ENCODE results near the gene TRIM29.
"Not testable (repeated sequence)": the region's sequence is repeated elsewhere in the genome, so short reads cannot be mapped to it uniquely, and the experiment has no call there.

Gene TRIM29

DNA sequence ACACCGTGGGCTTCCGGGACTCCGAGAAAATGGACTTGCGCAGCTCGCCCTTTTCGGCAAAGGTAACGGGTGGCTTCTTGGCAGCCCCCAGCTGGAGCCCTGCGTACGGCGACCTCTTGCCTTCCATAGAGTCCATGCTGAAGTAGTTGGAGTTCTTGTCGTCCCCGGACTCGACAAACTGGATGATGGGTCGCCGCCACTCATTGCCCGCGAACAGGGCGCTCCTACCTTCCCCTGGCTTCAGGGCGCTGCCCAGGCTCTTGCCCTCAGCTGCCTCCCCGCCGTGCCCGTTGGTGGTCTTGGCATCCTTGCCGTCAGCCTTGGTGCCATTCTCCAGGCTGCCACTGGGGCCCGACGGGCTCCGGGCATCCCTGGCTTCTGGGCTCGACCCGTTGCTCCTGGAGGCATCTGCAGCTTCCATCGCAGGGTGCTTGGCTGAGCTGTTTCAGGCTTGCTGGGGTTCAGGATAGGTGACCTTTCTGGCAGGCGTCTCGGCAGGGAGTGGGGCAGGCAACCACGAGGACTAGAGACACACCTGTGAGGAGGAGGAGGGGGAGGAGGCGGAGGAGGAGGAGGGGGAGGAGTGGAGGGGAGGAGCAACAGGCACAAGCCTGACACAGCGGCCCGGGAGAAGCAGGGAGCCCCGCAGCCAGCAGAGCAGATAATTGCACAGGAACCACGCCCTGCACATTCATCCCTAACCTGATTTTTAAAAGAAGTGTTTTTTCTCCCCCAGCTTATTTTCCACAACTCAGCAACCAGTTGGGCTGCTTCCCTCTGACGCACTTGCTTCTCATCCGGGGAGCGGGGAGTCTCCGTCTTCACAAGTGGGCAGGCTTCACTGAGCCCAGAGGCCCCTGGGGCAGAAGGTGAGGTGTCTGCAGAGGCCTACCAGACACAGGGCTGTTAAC lies at the start of gene TRIM29:
TSS of gene TRIM29 (minus strand) at position 503 of the 911 bp plus-strand sequence. CDS start at position 421, 82 bp downstream.
- no peak for DNase-seq

GRCh38 chr11:120186774-120187591 lies 49.1 kb upstream of the TRIM29 start:
- DNase-seq: peak in 1 of 2 donors; percentile 32

DNA sequence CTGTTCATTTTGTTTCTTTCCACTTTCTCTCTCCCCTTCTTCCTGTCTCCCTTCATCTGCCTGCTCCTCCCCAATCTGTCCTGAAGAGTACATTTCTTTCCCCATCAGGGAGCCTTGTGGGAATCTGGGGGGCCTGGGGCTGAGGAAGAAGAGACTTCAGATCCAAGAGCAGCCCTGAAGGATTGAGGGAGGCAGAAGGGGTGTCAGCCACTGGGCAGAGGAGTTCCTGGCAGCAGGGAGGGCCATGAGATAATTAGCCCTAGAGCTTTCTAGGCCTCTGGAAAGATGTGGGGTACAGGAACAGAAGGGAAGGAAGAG lies 48.5 kb upstream of the TRIM29 start:
- DNase-seq: no peak

- no peak for DNase-seq
These were observed 48.0 kb upstream of the TRIM29 start for GRCh38 chr11:120185706-120186455.

DNA sequence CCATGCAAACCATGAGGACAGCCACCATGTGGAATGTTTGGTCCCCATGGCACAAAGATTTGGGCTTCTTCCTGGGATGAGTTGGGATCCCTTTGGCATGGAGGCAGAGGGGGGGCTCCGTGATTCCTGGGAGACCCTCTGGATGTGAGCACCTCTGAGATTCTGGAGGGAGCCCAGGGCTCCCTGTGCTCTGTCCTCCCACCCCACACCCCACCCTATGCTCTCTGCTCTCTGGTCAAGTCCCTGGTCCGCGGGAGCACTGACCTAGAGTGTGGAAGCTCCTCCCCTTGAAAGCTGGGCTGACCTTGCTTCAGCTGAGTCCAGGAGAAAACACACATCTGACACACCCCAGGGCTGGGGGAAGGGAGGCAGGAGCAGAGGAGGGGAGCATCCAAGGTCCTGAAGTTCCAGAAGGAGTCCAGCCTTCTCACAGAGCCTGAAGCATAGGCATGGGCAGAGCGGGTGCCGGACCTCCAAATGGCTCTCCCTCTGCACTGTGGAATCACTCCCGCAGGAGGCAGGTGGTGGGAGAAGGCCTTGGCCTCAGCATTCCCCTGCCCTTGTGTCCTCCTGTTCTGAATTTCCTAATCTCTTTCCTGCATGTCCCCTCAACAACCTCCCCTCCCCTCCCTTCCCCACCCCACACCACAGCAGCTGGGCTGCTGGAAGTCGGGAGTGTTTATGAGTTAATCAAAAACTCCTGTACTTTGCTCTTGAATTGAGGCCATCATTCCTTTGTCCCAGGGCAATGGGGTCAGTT lies 47.2 kb upstream of the TRIM29 start:
- no peak for DNase-seq

GRCh38 chr11:120184371-120184945 lies 46.5 kb upstream of the TRIM29 start:
- no peak for DNase-seq

DNA sequence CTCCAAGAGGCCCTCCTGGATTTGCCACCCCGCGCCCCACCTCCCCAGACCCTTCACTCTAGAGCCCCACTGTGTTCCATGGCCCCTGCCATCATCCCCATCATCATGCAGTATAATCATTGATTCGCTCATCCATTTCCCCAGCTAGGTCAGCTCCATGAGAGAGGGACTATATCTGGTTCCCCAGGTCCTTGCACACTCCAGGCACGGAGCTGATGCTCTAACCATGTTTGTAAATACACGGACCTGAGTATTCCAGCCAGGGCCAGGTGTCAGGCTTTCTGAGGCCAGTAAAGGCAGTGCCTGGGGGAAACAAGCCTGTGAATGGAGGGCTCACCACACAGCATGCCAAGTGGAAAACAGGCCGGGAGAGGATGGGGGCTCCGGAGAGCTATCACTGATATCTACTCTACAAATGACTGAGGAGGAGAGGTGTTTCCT lies 45.8 kb upstream of the TRIM29 start:
- DNase-seq: no peak

DNA sequence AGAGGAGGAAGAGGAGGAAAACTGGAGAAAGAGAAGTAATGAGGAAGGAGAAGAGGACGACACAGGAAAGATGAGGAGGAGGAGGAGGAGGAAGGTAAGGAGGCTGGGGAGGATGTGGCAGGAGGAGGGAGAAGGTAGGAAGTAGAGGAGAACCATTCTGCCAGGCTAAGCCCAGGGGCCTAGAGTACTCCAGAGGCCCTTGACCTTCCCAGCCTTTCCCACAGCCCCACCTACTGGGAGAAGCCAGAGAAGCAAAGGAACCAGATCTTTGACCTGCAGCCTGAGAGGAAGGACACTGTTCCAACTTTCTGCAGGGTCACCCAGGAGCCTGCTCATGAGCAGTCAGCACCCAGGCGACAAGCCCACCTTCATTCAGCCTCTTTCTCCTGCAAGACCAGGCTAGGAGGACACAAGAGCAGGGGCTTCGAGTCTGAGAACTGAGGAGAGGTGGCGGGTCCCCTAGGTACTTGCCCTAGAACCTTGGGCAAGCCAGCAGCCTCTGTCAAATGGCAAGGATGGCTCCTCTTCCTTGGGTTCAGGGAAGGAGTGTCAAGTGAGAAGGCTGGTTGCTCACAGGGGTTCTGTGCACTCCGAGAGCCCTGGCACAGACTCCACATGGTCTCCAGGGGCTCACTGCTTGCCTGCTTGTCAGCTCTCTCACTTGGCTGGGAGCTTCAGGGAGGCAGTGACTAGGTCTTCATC lies 45.0 kb upstream of the TRIM29 start:
- DNase-seq: no peak

DNA sequence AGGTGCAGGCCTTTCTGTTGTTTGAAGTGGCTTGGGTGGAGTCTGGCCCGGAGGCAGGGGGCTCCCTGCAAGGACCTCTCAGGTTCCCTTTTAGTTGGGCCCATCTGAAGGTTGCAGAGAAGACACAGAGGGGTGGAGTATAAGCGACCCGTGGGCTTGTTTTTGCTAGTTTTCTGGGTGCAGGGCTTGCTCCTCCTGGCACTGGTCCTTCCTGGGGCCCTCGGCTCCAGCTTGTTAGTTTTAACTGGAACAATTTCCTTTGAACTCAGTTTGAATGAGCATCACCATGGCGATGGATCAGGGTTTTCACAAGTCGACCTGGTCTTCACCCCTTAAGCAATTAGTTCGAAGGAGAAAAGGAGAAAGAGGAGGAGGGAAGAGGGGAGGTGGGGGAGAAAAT lies 44.5 kb upstream of the TRIM29 start:
- DNase-seq: no peak

DNA sequence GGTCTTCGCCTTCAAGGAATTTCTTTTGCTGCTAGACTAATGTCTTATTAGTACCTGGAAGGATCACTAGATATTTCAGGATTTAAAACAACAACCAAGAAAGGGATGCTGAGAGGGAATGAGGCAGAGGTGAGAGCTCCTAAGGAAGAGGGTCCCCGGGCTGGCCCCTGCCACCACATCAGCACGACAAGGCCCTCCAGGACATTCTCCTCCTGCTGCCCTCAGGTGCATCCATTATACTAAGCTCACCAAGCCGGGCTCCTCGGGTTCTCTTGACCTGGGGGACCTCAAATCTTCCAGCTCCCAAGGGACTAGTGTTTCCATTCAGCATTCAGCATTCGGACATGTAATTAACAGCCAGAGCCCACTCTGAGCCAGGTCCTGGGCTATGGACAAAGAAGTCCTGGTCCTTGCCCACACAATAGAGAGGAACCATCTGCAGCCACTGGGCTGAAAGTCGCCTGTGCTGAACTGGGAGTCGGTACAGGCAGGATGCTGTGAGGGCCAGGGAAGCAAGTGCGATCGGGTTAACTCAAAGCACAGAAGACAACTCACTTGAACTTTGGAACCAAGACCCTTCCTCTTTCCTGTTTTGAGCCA lies 43.6 kb upstream of the TRIM29 start:
- no peak for DNase-seq

GRCh38 chr11:120180551-120181232 lies 42.8 kb upstream of the TRIM29 start:
- DNase-seq: no peak

DNA sequence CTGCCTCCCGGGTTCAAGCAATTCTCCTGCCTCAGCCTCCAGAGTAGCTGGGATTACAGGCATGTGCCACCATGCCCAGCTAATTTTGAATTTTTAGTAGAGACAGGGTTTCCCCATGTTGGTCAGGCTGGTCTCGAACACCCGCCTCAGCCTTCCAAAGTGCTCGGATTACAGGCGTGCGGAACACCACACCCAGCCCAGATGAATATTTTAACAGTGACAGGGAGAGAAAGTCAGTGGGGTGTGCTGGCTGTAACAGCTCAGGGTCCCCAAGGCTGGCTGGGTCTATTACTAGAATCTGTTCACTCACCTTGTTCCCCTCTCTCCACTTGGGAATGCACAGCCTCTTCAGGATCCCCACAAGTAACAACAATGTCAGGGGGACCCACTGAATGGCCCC lies 42.1 kb upstream of the TRIM29 start:
- DNase-seq: not testable (repeated sequence)

DNA sequence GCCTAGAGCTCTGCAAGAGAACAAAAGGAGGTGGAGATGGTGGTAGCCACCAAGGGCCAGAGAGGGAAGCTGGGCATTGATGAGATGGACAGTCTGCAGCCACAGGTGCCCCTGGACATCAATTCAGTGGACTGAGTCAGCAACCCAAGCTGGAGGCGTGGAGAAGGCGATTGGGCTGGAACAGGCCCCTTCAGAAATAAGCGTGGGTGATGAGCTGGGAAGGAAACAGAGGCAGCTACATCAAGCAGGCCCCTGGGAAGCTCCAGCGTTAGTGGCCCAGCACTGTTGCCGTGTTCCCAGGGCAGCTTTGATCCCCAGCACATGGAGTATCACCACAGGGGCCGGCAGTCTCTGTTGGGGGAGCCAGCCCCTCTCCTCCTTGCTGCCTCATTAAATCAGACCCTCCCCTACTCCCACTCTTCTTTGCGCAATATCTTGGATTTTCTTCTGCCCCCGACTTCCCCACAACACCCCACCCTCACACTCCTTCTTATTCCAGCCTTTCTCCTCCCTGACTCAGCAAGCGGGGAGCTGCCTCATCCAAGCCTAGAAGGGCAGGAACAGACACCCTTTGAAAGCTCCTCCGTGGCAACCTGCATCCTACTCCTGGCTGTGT lies 41.3 kb upstream of the TRIM29 start:
- no peak for DNase-seq

GRCh38 chr11:120178561-120179056 lies 40.7 kb upstream of the TRIM29 start:
- DNase-seq: no peak

DNA sequence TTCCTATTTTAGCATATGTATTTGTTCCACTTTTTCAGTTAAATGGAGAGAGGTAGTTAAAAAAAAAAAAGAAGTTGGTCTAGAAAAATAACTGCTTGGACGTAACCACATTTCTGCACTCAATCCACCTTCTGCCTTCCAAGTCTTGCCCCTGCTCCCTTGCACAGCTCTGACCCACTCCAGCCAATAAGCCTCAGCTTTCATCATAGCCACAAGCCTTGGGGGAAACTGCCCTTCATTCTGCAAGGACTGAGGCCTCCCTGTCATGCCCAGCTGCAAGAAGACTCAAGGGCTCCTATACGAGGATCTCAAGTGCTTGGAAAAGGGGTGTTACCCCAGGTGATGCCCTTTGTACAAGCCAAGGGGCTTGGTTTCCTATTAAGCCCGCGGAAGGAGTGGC lies 37.0 kb upstream of the TRIM29 start:
- DNase-seq: no peak

DNA sequence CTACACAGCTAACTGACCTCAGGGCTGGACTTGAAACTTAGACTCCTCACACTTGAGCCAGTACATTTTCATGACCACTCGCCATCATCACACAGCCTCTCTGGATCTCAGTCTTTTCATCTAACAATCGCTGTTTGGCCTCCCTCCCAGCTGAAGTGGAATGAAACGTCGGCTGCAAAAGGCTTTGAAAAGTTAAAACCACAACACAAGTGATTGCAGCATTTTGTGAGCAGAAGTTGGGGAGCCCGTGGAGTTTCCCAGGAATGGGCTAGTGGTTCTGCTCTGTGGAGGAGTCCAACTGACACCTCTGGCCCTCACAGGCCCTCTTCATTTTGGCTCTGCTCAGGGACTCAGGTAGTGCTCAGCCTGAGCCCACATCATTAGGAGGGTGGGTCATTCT lies 35.9 kb upstream of the TRIM29 start:
- no peak for DNase-seq

DNA sequence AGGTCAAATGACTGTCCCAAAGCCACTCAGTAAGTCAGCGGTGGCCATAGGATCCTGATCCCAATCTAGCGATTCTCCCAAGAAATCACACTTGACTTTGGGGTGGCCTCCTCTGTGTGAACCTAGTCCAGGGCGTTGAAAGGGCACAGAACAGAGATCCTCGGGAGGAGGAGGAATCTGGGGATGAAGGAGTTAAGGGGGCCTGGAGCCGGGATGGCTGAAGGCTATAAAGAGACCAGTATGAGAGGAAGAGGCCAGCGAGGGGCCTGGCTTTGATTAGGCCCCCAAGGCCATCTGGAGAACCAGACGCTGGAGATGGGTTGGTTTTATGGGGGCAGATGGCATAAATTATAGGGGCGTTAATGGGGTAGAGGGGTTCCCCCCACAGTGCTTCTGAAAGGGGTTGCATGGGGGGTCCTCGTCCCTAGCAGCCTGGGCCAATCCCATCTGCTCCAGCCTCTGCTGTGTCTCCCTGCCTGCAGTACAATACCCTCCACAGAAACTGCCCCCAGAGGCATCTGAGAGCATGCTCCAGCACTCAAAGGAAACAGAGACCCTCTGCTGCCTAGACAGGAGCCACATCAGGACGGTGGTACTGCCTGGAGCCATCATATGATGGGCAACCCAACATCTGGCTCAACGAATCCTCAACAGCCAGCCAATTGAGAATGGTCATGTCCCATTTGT lies 35.2 kb upstream of the TRIM29 start:
- DNase-seq: no peak

GRCh38 chr11:120172054-120172911 lies 34.4 kb upstream of the TRIM29 start:
- peak; percentile 22 to 27 for DNase-seq

Data from activated CD4-positive, alpha-beta T cell treated with anti-CD3 and anti-CD28 coated beads for 4 hours (primary cell).